ENCODE measurements around the gene IL1RL1. TPM values are rescaled to one million over a fixed set of nuclear protein-coding genes. Genes with fewer than 3 reads are reported as not detected.

The IL1RL1 gene
- total RNA-seq, 1 experiment from 2014 or later, result 10.0 TPM

- ChIA-PET CTCF (interaction anchor here (0.6 to 4.8 kb wide), 4 partner anchors 9 to 91 kb away, joined by 3 to 27 read pairs (median 6); no protein-coding TSS in a partner anchor), POLR2A (no interaction called here)
- no TSS peak for BruUV-seq (replicated peaks)
- H3K9me3 Mint-ChIP-seq (ENCODE audit: unreplicated experiment), result no peaks in the 10 kb centered on the region
- peaks cover 19% of the 10 kb centered on the region for H3K4me1 Mint-ChIP-seq (ENCODE audit: insufficient read depth, unreplicated experiment)
- no peak overlapping the region for H3K4me3 Mint-ChIP-seq (ENCODE audit: unreplicated experiment)
- intact Hi-C loops (cut with micrococcal nuclease), result loop anchor here (5.0 kb wide), 3 partner anchors 191 to 476 kb away; no protein-coding TSS in a partner anchor
- no peak for DNase-seq (ENCODE audit: unreplicated experiment)
- H3K27ac Mint-ChIP-seq (ENCODE audit: low read depth, unreplicated experiment), result no peak overlapping the region
- H3K36me3 Mint-ChIP-seq (ENCODE audit: insufficient read depth, unreplicated experiment), result peaks cover 4% of the 10 kb centered on the region
- no peaks in the 10 kb centered on the region for H3K27me3 Mint-ChIP-seq (ENCODE audit: insufficient read depth, unreplicated experiment)
- TF ChIP-seq CTCF (IDR thresholded peaks at IDR 0.05; ENCODE audit: unreplicated experiment), result no peak
Observed at GRCh38 chr2:102358496-102358895, 47.1 kb downstream of the IL1RL1 start.

GRCh38 chr2:102359527-102359926, 48.2 kb downstream of the IL1RL1 start:
- ChIA-PET CTCF (interaction anchor here (0.7 to 4.8 kb wide), 7 partner anchors 79 to 144 kb away, joined by 3 to 27 read pairs (median 4); no protein-coding TSS in a partner anchor), POLR2A (interaction anchor here (0.7 to 0.8 kb wide), 2 partner anchors 48 to 84 kb away, joined by 4 to 5 read pairs; partner anchors contain the start of gene IL1RL1)
- DNase-seq (ENCODE audit: unreplicated experiment), result peak; percentile 41
- no peaks in the 10 kb centered on the region for H3K9me3 Mint-ChIP-seq (ENCODE audit: unreplicated experiment)
- no peak overlapping the region for H3K4me3 Mint-ChIP-seq (ENCODE audit: unreplicated experiment)
- no peak overlapping the region for H3K27ac Mint-ChIP-seq (ENCODE audit: low read depth, unreplicated experiment)
- H3K27me3 Mint-ChIP-seq (ENCODE audit: insufficient read depth, unreplicated experiment), result no peaks in the 10 kb centered on the region
- no peak for TF ChIP-seq CTCF (IDR thresholded peaks at IDR 0.05; ENCODE audit: unreplicated experiment)
- peaks cover 19% of the 10 kb centered on the region for H3K4me1 Mint-ChIP-seq (ENCODE audit: insufficient read depth, unreplicated experiment)
- peaks cover 4% of the 10 kb centered on the region for H3K36me3 Mint-ChIP-seq (ENCODE audit: insufficient read depth, unreplicated experiment)
- intact Hi-C loops (cut with micrococcal nuclease), result loop anchor here (1.0 to 5.0 kb wide), 4 partner anchors 84 to 477 kb away; no protein-coding TSS in a partner anchor
- no TSS peak for BruUV-seq (replicated peaks)

- Mint-ChIP-seq H3K4me3 (ENCODE audit: unreplicated experiment) (no peak overlapping the region), H3K27me3 (ENCODE audit: insufficient read depth, unreplicated experiment) (no peaks in the 10 kb centered on the region), H3K9me3 (ENCODE audit: unreplicated experiment) (peaks cover 11% of the 10 kb centered on the region), H3K4me1 (ENCODE audit: insufficient read depth, unreplicated experiment) (peaks cover 13% of the 10 kb centered on the region), H3K36me3 (ENCODE audit: insufficient read depth, unreplicated experiment) (peaks cover 10% of the 10 kb centered on the region), H3K27ac (ENCODE audit: low read depth, unreplicated experiment) (no peak overlapping the region)
- no peak for TF ChIP-seq CTCF (IDR thresholded peaks at IDR 0.05; ENCODE audit: unreplicated experiment)
- CTCF ChIA-PET, result interaction anchor here (1.1 to 4.8 kb wide), 2 partner anchors 81 to 82 kb away, joined by 3 to 27 read pairs; no protein-coding TSS in a partner anchor
- POLR2A ChIA-PET, result interaction anchor here (1.1 kb wide), 1 partner anchor 77 kb away, joined by 4 read pairs; no protein-coding TSS in a partner anchor
- DNase-seq (ENCODE audit: unreplicated experiment), result no peak
- no TSS peak for BruUV-seq (replicated peaks)
- intact Hi-C loops (cut with micrococcal nuclease), result no loop called here
Observed at GRCh38 chr2:102361632-102362241, 50.4 kb downstream of the IL1RL1 start.

GRCh38 chr2:102365763-102366162, 54.4 kb downstream of the IL1RL1 start:
- intact Hi-C loops (cut with micrococcal nuclease), result no loop called here
- H3K36me3 Mint-ChIP-seq (ENCODE audit: insufficient read depth, unreplicated experiment), result peaks cover 6% of the 10 kb centered on the region
- no TSS peak for BruUV-seq (replicated peaks)

More at GRCh38 chr2:102365763-102366162, 54.4 kb downstream of the IL1RL1 start:
- ChIA-PET POLR2A (no interaction called here), CTCF (no interaction called here)
- DNase-seq (ENCODE audit: unreplicated experiment), result no peak
- Mint-ChIP-seq H3K9me3 (ENCODE audit: unreplicated experiment) (peaks cover 15% of the 10 kb centered on the region), H3K27me3 (ENCODE audit: insufficient read depth, unreplicated experiment) (no peaks in the 10 kb centered on the region), H3K27ac (ENCODE audit: low read depth, unreplicated experiment) (no peak overlapping the region), H3K4me1 (ENCODE audit: insufficient read depth, unreplicated experiment) (no peaks in the 10 kb centered on the region), H3K4me3 (ENCODE audit: unreplicated experiment) (no peak overlapping the region)
- TF ChIP-seq CTCF (IDR thresholded peaks at IDR 0.05; ENCODE audit: unreplicated experiment), result no peak

Data from MCF 10A (cell line).